ENCODE results near the gene ARHGAP21.

Gene ARHGAP21

GRCh38 chr10:24722676-24723385 lies 856 bp downstream of the ARHGAP21 start:
- peak overlapping the region; percentile 75 for H3K4me3 ChIP-seq (ENCODE audit: low read depth, low read length)
- H3K4me1 ChIP-seq (ENCODE audit: control insufficient read depth, insufficient read depth, low read length): peaks cover 40% of the 10 kb centered on the region
- H3K36me3 ChIP-seq (ENCODE audit: control insufficient read depth, insufficient read depth, low read length): no peaks in the 10 kb centered on the region
- peak overlapping the region; percentile 85 for H3K27ac ChIP-seq (ENCODE audit: low read depth, low read length)
- H3K27me3 ChIP-seq (ENCODE audit: control insufficient read depth, insufficient read depth, low read length): peaks cover 32% of the 10 kb centered on the region
- H3K9me3 ChIP-seq (ENCODE audit: control insufficient read depth, insufficient read depth, low read length): no peaks in the 10 kb centered on the region
- peak overlapping the region; percentile 68 for H3K9ac ChIP-seq (ENCODE audit: low read depth, low read length)

DNA sequence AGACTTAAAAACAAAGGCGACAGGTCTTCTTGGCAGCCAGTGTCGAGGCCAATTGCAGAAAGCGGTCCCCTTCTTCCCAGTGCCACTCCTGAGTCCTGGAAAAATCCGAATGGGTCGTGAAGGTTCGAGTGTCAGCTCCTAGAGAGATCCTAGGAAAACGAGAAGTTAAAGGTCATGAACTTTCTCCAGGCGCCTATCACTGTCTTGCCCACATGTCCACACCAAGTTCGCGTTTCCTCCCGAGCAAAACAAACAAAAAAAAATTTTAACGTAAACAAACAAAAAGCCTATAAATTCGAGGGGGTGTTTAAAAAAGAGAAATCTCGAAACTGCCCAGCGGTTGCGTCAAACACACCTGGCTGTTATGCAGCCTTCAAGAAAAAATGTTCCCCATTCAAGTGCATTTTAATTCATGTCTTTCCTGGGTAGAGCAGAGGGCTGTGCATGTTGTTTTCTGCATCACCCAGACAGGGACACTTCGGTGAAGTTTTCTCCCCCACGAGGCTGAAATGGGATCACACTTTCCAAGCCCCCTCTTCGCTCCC lies 1.5 kb downstream of the ARHGAP21 start:
- H3K9me3 ChIP-seq (ENCODE audit: control insufficient read depth, insufficient read depth, low read length): no peaks in the 10 kb centered on the region
- no peaks in the 10 kb centered on the region for H3K36me3 ChIP-seq (ENCODE audit: control insufficient read depth, insufficient read depth, low read length)
- H3K27me3 ChIP-seq (ENCODE audit: control insufficient read depth, insufficient read depth, low read length): peaks cover 32% of the 10 kb centered on the region
- H3K9ac ChIP-seq (ENCODE audit: low read depth, low read length): no peak overlapping the region
- H3K4me3 ChIP-seq (ENCODE audit: low read depth, low read length): peak overlapping the region; percentile 75
- peaks cover 40% of the 10 kb centered on the region for H3K4me1 ChIP-seq (ENCODE audit: control insufficient read depth, insufficient read depth, low read length)
- H3K27ac ChIP-seq (ENCODE audit: low read depth, low read length): no peak overlapping the region

DNA sequence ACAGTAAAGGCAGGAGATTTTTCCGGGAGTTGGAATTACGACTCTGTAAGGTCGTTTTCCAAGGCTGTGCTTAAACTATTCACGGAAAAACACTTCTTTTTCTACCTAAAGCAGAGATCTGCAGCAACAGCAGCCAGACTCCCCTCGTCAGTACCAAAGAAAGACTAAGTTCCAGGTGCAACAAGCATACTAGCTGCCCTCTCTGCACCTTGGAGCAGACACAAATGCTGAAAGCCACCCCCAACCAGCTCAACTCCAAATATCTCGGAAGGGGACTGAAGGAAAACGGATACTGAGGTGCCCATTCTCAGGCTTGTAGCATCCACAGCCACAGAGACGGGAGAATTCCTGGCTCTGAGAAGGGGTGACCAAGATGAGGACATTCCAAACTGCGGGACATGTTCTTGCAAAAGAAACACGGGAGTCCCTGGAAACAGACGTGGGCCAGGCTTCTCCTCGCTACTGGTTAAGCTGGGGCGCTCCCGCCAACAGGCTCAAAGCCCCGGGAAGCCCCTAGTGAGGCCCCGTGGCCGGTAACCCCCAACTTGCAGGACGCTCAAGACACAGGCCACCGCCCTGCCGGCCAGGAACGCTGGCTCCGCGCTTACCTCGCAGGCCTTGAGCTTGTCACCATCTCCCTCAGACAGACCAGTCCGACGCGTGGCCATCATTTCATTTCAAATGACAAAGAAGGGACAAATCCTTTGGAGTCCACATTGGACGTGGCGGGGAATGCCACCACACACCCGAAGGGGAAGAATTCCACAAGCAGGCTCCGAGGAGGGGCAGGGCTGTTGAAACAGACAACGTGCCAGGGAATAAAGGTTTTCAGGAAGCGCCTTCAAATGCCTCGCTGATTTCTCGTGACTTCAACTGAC lies 2.2 kb downstream of the ARHGAP21 start:
- Histone ChIP-seq H3K9me3 (ENCODE audit: control insufficient read depth, insufficient read depth, low read length) (no peaks in the 10 kb centered on the region), H3K9ac (ENCODE audit: low read depth, low read length) (peak overlapping the region; percentile 36), H3K36me3 (ENCODE audit: control insufficient read depth, insufficient read depth, low read length) (no peaks in the 10 kb centered on the region), H3K27me3 (ENCODE audit: control insufficient read depth, insufficient read depth, low read length) (peaks cover 32% of the 10 kb centered on the region), H3K4me3 (ENCODE audit: low read depth, low read length) (peak overlapping the region; percentile 75), H3K4me1 (ENCODE audit: control insufficient read depth, insufficient read depth, low read length) (peaks cover 48% of the 10 kb centered on the region), H3K27ac (ENCODE audit: low read depth, low read length) (no peak overlapping the region)

GRCh38 chr10:24720096-24720495 lies 3.6 kb downstream of the ARHGAP21 start:
- Histone ChIP-seq H3K4me1 (ENCODE audit: control insufficient read depth, insufficient read depth, low read length) (peaks cover 54% of the 10 kb centered on the region), H3K27ac (ENCODE audit: low read depth, low read length) (no peak overlapping the region), H3K9me3 (ENCODE audit: control insufficient read depth, insufficient read depth, low read length) (no peaks in the 10 kb centered on the region), H3K27me3 (ENCODE audit: control insufficient read depth, insufficient read depth, low read length) (peaks cover 24% of the 10 kb centered on the region), H3K36me3 (ENCODE audit: control insufficient read depth, insufficient read depth, low read length) (no peaks in the 10 kb centered on the region), H3K9ac (ENCODE audit: low read depth, low read length) (no peak overlapping the region), H3K4me3 (ENCODE audit: low read depth, low read length) (peak overlapping the region; percentile 75)

GRCh38 chr10:24718031-24718855 lies 5.4 kb downstream of the ARHGAP21 start:
- Histone ChIP-seq H3K9ac (ENCODE audit: low read depth, low read length) (no peak overlapping the region), H3K36me3 (ENCODE audit: control insufficient read depth, insufficient read depth, low read length) (no peaks in the 10 kb centered on the region), H3K4me3 (ENCODE audit: low read depth, low read length) (peak overlapping the region; percentile 36)

DNA sequence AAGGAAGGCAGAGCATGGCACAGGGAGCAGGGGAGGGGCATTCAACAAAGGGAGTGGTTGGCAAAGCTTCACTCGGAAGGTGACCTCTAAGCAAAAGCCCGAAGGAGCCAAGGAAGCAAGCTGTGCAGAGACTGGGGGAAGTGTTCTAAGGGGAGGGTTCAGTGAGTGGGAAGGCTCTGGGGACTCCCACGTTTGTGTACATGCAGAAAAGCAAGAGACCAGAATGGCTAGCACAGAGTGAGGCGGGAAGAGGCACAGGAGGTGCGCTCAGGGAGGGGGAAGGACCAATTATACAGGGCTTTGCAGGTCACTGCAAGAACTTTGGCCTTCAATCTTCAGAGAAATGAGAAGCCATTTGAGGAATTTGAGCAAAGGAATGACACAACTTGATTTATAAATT lies 7.4 kb downstream of the ARHGAP21 start:
- Histone ChIP-seq H3K4me1 (ENCODE audit: control insufficient read depth, insufficient read depth, low read length) (peaks cover 50% of the 10 kb centered on the region), H3K9ac (ENCODE audit: low read depth, low read length) (no peak overlapping the region)

More at GRCh38 chr10:24718031-24718855, 5.4 kb downstream of the ARHGAP21 start:
- Histone ChIP-seq H3K9me3 (ENCODE audit: control insufficient read depth, insufficient read depth, low read length) (no peaks in the 10 kb centered on the region), H3K27ac (ENCODE audit: low read depth, low read length) (no peak overlapping the region), H3K4me1 (ENCODE audit: control insufficient read depth, insufficient read depth, low read length) (peaks cover 54% of the 10 kb centered on the region), H3K27me3 (ENCODE audit: control insufficient read depth, insufficient read depth, low read length) (peaks cover 24% of the 10 kb centered on the region)

GRCh38 chr10:24715246-24715769 lies 8.4 kb downstream of the ARHGAP21 start:
- no peaks in the 10 kb centered on the region for H3K9me3 ChIP-seq (ENCODE audit: control insufficient read depth, insufficient read depth, low read length)
- no peaks in the 10 kb centered on the region for H3K36me3 ChIP-seq (ENCODE audit: control insufficient read depth, insufficient read depth, low read length)
- no peak overlapping the region for H3K9ac ChIP-seq (ENCODE audit: low read depth, low read length)
- H3K27ac ChIP-seq (ENCODE audit: low read depth, low read length): no peak overlapping the region
- peaks cover 5% of the 10 kb centered on the region; the same call in 1 of the 2 replicates for H3K27me3 ChIP-seq (ENCODE audit: control insufficient read depth, insufficient read depth, low read length)
- peaks cover 41% of the 10 kb centered on the region for H3K4me1 ChIP-seq (ENCODE audit: control insufficient read depth, insufficient read depth, low read length)
- no peak overlapping the region for H3K4me3 ChIP-seq (ENCODE audit: low read depth, low read length)

More for the DNA sequence above, 7.4 kb downstream of the ARHGAP21 start:
- Histone ChIP-seq H3K27ac (ENCODE audit: low read depth, low read length) (no peak overlapping the region), H3K9me3 (ENCODE audit: control insufficient read depth, insufficient read depth, low read length) (no peaks in the 10 kb centered on the region), H3K4me3 (ENCODE audit: low read depth, low read length) (no peak overlapping the region), H3K36me3 (ENCODE audit: control insufficient read depth, insufficient read depth, low read length) (no peaks in the 10 kb centered on the region), H3K27me3 (ENCODE audit: control insufficient read depth, insufficient read depth, low read length) (peaks cover 12% of the 10 kb centered on the region)

- Histone ChIP-seq H3K9ac (ENCODE audit: low read depth, low read length) (no peak overlapping the region), H3K4me3 (ENCODE audit: low read depth, low read length) (no peak overlapping the region), H3K27me3 (ENCODE audit: control insufficient read depth, insufficient read depth, low read length) (peaks cover 3% of the 10 kb centered on the region; the same call in 1 of the 2 replicates), H3K27ac (ENCODE audit: low read depth, low read length) (no peak overlapping the region), H3K4me1 (ENCODE audit: control insufficient read depth, insufficient read depth, low read length) (peaks cover 22% of the 10 kb centered on the region), H3K9me3 (ENCODE audit: control insufficient read depth, insufficient read depth, low read length) (no peaks in the 10 kb centered on the region), H3K36me3 (ENCODE audit: control insufficient read depth, insufficient read depth, low read length) (no peaks in the 10 kb centered on the region)
Measured at GRCh38 chr10:24713086-24713485, 10.6 kb downstream of the ARHGAP21 start.

GRCh38 chr10:24711465-24711864 lies 12.2 kb downstream of the ARHGAP21 start:
- Histone ChIP-seq H3K9ac (ENCODE audit: low read depth, low read length) (no peak overlapping the region), H3K9me3 (ENCODE audit: control insufficient read depth, insufficient read depth, low read length) (no peaks in the 10 kb centered on the region), H3K4me3 (ENCODE audit: low read depth, low read length) (no peak overlapping the region), H3K36me3 (ENCODE audit: control insufficient read depth, insufficient read depth, low read length) (no peaks in the 10 kb centered on the region), H3K4me1 (ENCODE audit: control insufficient read depth, insufficient read depth, low read length) (peaks cover 7% of the 10 kb centered on the region), H3K27ac (ENCODE audit: low read depth, low read length) (no peak overlapping the region), H3K27me3 (ENCODE audit: control insufficient read depth, insufficient read depth, low read length) (no peaks in the 10 kb centered on the region)

- peaks cover 7% of the 10 kb centered on the region; the same call in 1 of the 2 replicates for H3K4me1 ChIP-seq (ENCODE audit: control insufficient read depth, insufficient read depth, low read length)
- no peaks in the 10 kb centered on the region for H3K27me3 ChIP-seq (ENCODE audit: control insufficient read depth, insufficient read depth, low read length)
- no peaks in the 10 kb centered on the region for H3K9me3 ChIP-seq (ENCODE audit: control insufficient read depth, insufficient read depth, low read length)
- no peaks in the 10 kb centered on the region for H3K36me3 ChIP-seq (ENCODE audit: control insufficient read depth, insufficient read depth, low read length)
- no peak overlapping the region for H3K4me3 ChIP-seq (ENCODE audit: low read depth, low read length)
- H3K27ac ChIP-seq (ENCODE audit: low read depth, low read length): no peak overlapping the region
- H3K9ac ChIP-seq (ENCODE audit: low read depth, low read length): no peak overlapping the region
Measured at GRCh38 chr10:24708081-24708480, 15.6 kb downstream of the ARHGAP21 start.

Measured in HUES48 (cell line).